CD4-positive, alpha-beta T cell treated with Interleukin-10 for 1 hour (primary cell): ENCODE results near the gene GLYATL1.

Experiments used
- DNase-seq: peaks from one replicate; pipeline ENCODE4 v3.0.0-alpha.2; 2020

The GLYATL1 gene

GRCh38 chr11:58927393-58928106, 11.7 kb upstream of the GLYATL1 start:
- DNase-seq: peak; percentile 11

GRCh38 chr11:58928107-58928499, 11.2 kb upstream of the GLYATL1 start:
- DNase-seq: no peak

GRCh38 chr11:58928691-58929090, 10.6 kb upstream of the GLYATL1 start:
- DNase-seq: no peak

GRCh38 chr11:58930926-58931325, 8.4 kb upstream of the GLYATL1 start:
- no peak for DNase-seq

GRCh38 chr11:58933661-58934060, 5.6 kb upstream of the GLYATL1 start:
- DNase-seq: no peak

- DNase-seq: no peak
Observed at GRCh38 chr11:58934945-58935513, 4.3 kb upstream of the GLYATL1 start.

- no peak for DNase-seq
Observed at GRCh38 chr11:58938398-58938797, 890 bp upstream of the GLYATL1 start.

- no peak for DNase-seq
Observed at GRCh38 chr11:58940028-58940427, 740 bp downstream of the GLYATL1 start.

- no peak for DNase-seq
Observed at GRCh38 chr11:58941838-58942237, 2.5 kb downstream of the GLYATL1 start.

GRCh38 chr11:58945663-58946062, 6.4 kb downstream of the GLYATL1 start:
- DNase-seq: no peak

GRCh38 chr11:58949184-58949583, 9.9 kb downstream of the GLYATL1 start:
- DNase-seq: no peak

GRCh38 chr11:58957922-58958321, 18.6 kb downstream of the GLYATL1 start:
- no peak for DNase-seq

GRCh38 chr11:58958500-58958899, 19.2 kb downstream of the GLYATL1 start:
- DNase-seq: peak; percentile 33

- no peak for DNase-seq
Observed at GRCh38 chr11:58963551-58964104, 24.3 kb downstream of the GLYATL1 start.

- DNase-seq: no peak
Observed at GRCh38 chr11:58965246-58965985, 26.1 kb downstream of the GLYATL1 start.

GRCh38 chr11:58968251-58968711, 29.0 kb downstream of the GLYATL1 start:
- no peak for DNase-seq

GRCh38 chr11:58977470-58977869, 38.2 kb downstream of the GLYATL1 start:
- no peak for DNase-seq

GRCh38 chr11:58979222-58979621, 39.9 kb downstream of the GLYATL1 start:
- DNase-seq: no peak

- DNase-seq: no peak
Observed at GRCh38 chr11:58980159-58980843, 41.0 kb downstream of the GLYATL1 start.

- DNase-seq: no peak
Observed at GRCh38 chr11:58992489-58992888, 53.2 kb downstream of the GLYATL1 start.

- no peak for DNase-seq
Observed at GRCh38 chr11:58994171-58994570, 54.9 kb downstream of the GLYATL1 start.

- no peak for DNase-seq
Observed at GRCh38 chr11:58998480-58999290, 59.4 kb downstream of the GLYATL1 start.
